Fibroblast of mammary gland (primary cell): ENCODE results near the gene PHACTR2.
"Not testable (repeated sequence)": the region's sequence is repeated elsewhere in the genome, so short reads cannot be mapped to it uniquely, and the experiment has no call there.

ENCODE experiments used
- DNase-seq: peaks from one replicate; pipeline ENCODE4 v3.0.0-alpha.2; 2010; ENCODE audit warnings: low read depth
- H3K4me3 ChIP-seq: 2 replicates; pipeline ENCODE4 v1.5.1; 2011; ENCODE audit warnings: low read depth, mild to moderate bottlenecking, low read length, moderate library complexity; ENCODE audit not compliant: control insufficient read depth
- TF ChIP-seq, protein P1 (sequence below): conservative IDR thresholded peaks from 2 replicates; pipeline ENCODE4 v1.5.1; 2011; ENCODE audit warnings: low read depth, low read length, inconsistent platforms; ENCODE audit not compliant: control insufficient read depth, insufficient read depth

PHACTR2 gene

DNA sequence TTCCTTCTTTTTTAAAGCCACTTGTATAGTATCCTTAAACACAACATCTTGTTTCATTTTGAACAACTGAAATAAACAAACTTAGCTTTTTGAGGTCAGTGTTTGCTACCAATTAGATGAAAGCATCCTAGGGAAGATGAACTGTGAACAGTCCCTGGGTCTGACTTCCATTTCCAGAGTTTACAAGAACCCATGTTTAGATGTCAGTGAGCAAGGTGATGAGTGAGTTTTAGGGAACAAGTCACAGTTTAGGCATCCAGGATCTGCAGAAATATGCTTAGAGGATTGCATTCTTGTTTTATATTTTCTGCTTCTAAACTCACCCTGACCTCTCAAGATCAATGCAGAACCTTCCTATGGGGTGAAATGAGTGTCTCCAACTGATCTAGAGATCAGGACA is 189.5 kb downstream of the PHACTR2 start:
- TF ChIP-seq, protein P1, sequence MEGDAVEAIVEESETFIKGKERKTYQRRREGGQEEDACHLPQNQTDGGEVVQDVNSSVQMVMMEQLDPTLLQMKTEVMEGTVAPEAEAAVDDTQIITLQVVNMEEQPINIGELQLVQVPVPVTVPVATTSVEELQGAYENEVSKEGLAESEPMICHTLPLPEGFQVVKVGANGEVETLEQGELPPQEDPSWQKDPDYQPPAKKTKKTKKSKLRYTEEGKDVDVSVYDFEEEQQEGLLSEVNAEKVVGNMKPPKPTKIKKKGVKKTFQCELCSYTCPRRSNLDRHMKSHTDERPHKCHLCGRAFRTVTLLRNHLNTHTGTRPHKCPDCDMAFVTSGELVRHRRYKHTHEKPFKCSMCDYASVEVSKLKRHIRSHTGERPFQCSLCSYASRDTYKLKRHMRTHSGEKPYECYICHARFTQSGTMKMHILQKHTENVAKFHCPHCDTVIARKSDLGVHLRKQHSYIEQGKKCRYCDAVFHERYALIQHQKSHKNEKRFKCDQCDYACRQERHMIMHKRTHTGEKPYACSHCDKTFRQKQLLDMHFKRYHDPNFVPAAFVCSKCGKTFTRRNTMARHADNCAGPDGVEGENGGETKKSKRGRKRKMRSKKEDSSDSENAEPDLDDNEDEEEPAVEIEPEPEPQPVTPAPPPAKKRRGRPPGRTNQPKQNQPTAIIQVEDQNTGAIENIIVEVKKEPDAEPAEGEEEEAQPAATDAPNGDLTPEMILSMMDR = no peak
- peak; percentile 7 for DNase-seq
- H3K4me3 ChIP-seq = no peak overlapping the region

DNA sequence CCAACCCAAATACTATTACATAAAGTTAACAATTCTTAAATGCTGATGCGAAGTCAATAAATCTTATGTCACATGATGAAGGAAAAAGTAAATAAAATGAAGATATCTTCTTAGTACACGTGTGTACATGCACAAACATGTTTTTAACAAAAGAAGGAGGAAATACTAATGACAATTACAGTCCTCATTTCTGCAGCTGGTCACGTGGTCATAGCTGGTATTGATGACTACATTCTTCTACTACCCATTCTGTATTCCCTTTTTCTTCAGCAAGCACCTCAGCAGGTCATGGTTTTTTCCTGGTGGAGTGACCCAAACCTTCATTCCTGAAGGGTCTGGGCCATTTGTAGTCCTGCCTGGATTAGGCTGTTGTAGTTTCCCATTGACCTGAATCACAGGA is 191.0 kb downstream of the PHACTR2 start:
- H3K4me3 ChIP-seq, DNase-seq: not testable (repeated sequence)

DNA sequence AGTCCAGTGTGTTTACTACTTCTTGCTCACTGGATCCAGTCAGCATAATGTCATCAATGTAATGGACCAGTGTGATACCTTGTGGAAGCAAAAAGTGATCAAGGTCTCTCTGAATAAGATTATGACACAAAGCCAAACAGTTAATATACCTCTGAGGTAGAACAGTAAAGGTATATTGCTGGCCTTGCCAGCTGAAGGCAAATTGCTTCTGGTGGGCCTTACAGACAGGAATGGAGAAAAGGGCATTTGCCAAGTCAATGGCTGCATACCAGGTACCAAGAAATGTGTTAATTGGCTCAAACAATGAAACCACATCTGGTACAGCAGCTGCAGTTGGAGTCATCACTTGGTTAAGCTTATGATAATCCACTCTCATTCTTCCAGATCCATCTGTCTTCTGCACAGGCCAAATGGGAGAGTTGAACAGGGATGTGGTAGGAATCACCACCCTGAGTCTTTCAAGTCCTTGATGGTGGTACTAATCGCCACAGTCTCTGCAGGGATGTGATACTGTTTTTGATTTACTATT is 193.5 kb downstream of the PHACTR2 start:
- not testable (repeated sequence) for H3K4me3 ChIP-seq, DNase-seq

DNA sequence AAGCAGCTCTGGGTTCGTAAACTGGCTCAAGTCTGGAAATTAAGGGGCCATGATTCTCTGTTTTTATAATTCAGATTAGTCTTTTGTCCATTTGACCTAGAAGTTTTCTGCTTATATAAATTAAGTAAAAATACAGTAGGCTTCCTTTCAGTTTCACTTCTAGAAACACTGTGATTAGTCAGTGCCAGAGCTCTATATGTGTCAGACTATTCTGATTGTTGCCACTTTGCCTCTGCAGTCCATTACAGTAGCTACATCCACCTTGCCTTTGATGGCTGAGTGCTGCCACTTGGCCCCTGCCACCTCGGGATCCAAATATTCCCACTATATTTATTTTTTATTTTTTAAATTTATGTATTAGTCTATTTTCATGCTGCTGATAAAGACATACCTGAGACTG is 194.4 kb downstream of the PHACTR2 start:
- TF ChIP-seq, protein P1 = no peak
- peak; percentile 15 for DNase-seq
- H3K4me3 ChIP-seq = no peak overlapping the region

DNA sequence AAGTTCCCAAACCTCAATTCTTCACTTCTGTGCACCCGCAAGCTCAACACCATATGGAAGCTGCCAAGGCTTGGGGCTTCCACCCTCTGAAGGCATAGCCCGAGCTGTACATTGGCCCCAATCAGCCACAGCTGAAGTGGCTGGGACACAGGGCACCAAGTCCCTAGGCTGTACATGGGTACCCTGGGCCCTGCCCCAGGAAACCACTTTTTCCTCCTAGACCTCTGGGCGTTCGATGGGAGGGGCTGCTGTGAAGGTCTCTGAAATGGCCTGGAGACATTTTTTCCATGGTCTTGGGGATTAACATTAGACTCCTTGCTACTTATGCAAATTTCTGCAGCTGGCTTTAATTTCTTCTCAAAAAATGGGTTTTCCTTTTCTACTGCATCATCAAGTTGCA is 195.8 kb downstream of the PHACTR2 start:
- DNase-seq = not testable (repeated sequence)

DNA sequence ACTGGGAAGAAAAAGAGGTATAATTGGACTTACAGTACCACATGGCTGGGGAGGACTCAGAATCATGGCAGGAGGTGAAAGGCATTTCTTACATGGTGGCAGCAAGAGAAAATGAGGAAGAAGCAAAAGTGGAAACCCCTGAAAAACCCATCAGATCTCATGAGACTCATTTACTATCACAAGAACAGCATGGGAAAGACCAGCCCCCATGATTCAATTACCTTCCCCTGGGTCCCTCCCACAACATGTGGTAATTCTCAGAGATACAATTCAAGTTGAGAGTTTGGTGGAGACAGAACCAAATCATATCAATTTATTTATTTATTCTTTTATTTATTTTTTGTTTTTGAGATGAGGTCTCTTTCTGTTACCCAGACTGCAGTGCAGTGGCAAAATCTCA is 196.7 kb downstream of the PHACTR2 start:
- not testable (repeated sequence) for H3K4me3 ChIP-seq, DNase-seq

More for the DNA sequence above, 195.8 kb downstream of the PHACTR2 start:
- not testable (repeated sequence) for H3K4me3 ChIP-seq

DNA sequence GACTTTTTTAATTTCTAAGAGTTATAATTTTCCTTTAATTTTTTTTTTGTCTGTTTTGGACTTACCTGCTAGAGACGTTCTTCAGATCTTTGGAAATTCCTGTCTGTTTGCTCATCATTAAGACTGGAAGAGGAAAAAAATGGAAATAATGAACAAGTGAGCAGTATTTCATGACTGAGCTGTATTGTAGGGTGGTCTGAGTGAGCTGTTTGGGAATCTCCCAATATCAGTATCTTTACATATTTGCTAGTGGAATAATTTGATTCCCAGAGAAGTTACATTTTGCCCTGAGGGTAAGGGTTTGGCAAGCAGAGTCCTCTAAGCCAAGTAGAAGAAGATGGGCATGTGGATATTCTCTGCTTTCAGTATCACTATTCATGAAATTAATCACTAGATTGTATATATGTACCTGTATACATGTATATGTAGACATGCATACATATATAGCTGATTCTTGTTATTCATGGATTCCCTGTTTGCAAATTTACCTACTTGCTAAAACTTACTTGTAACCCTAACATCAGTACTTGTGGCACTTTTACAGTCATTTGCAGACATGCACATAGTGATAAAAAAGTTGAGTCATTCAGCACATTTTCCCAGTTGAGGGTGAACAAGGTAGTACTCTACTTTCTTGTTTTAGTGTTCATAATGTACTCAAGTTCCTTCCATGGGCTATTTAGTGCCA is 200.0 kb downstream of the PHACTR2 start:
- TF ChIP-seq, protein P1 = no peak
- no peak for DNase-seq
- H3K4me3 ChIP-seq = no peak overlapping the region

DNA sequence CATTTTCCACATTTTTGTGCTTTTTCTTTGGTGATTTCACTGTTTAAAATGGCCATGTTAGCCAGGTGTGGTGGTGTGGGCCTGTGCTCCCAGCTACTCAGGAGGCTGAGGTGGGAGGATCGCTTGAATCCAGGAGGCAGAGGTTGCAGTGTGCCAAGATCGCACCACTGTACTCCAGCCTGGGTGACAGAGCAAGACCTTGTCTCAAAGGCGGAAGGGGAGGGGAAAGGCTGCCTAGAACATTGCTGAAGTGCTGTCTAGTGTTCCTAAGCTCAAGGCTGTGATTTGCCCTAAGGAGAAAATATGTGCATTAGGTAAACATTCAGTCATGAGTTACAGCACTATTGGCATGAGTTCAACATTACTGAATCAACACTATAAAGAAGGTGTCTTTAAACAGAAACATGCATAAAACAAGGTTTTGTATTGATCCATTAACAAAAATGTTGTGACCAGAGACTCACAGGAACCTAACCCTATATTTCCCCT is 200.6 kb downstream of the PHACTR2 start:
- DNase-seq = peak; percentile 21
- TF ChIP-seq, protein P1 = no peak
- no peak overlapping the region for H3K4me3 ChIP-seq

DNA sequence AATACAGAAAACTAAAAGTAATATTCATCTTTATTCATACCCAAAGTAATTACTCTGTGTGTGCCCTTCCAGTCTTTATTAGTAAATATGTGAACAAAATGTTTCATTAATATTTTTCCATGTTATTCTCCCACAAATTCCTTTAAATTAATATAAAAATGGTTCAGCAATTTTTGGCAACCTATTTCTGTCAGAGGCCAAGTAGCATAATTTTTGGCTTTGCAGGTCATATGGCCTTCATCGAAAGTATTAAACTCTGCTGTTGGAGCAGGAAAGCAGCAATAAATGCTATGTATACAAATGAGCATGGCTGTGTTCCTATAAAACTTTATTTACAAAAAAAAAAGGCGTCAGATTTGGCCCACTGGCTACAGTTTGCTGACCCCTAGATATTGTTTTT is 202.6 kb downstream of the PHACTR2 start:
- no peak for DNase-seq
- H3K4me3 ChIP-seq = no peak overlapping the region
- TF ChIP-seq, protein P1 = no peak
